Lung (tissue), 12 donors: ENCODE measurements around the gene PPP1R1B. TPM values are rescaled to one million over a fixed set of nuclear protein-coding genes. Genes with fewer than 3 reads are reported as not detected.

Experiments used
- ATAC-seq: fragments of 200-7000 bp; cut with Tn5 transposase; one replicate; pipeline ENCODE4 v1.9.1; 2020; ENCODE audit warnings: moderate number of reproducible peaks; ENCODE audit not compliant: insufficient read depth, low FRiP score
- DNase-seq, 3 donors: peaks; one replicate each; pipeline ENCODE4 v3.0.0-alpha.2; 2013 to 2017
- H3K27ac ChIP-seq, 2 donors: one replicate each; pipeline ENCODE4 v1.5.1; 2013; ENCODE audit warnings: mild to moderate bottlenecking in 2 of 2, moderate library complexity in 2 of 2, control low read depth in 1 of 2, inconsistent platforms in 1 of 2, low read depth in 1 of 2, low read length in 1 of 2
- H3K27me3 ChIP-seq, 3 donors: one replicate each; pipeline ENCODE4 v1.5.1; 2013; ENCODE audit warnings: low read length in 2 of 3; ENCODE audit not compliant: control insufficient read depth in 3 of 3, insufficient read depth in 3 of 3
- H3K36me3 ChIP-seq, 4 donors: one replicate each; pipeline ENCODE4 v1.5.1; 2013; ENCODE audit warnings: low read length in 4 of 4, mild to moderate bottlenecking in 1 of 4, moderate library complexity in 1 of 4; ENCODE audit not compliant: control insufficient read depth in 4 of 4, insufficient read depth in 4 of 4
- H3K4me1 ChIP-seq, 5 donors: one replicate each; pipeline ENCODE4 v1.5.1; 2013; ENCODE audit warnings: low read length in 5 of 5, mild to moderate bottlenecking in 2 of 5, moderate library complexity in 1 of 5; ENCODE audit not compliant: control insufficient read depth in 5 of 5, insufficient read depth in 5 of 5
- H3K4me3 ChIP-seq: one replicate; pipeline ENCODE4 v1.5.1; 2013; ENCODE audit warnings: mild to moderate bottlenecking, control low read depth, moderate library complexity
- H3K9ac ChIP-seq, 2 donors: one replicate each; pipeline ENCODE4 v1.5.1; 2013; ENCODE audit warnings: low read length in 2 of 2, control low read depth in 1 of 2; ENCODE audit not compliant: insufficient read depth in 1 of 2
- H3K9me3 ChIP-seq, 4 donors: one replicate each; pipeline ENCODE4 v1.5.1; 2013; ENCODE audit warnings: low read length in 3 of 4, mild to moderate bottlenecking in 1 of 4, moderate library complexity in 1 of 4; ENCODE audit not compliant: control insufficient read depth in 4 of 4, insufficient read depth in 3 of 4
- CTCF ChIP-seq: IDR thresholded peaks from 2 replicates; pipeline ENCODE4 v1.5.1; 2012; ENCODE audit warnings: mild to moderate bottlenecking; ENCODE audit errors: control extremely low read depth, extremely low read depth
- WGBS, 2 donors: extraction: QIAGEN DNeasy Blood & Tissue Kit; methylation state at CpG; one replicate each; pipeline ENCODE4 v1.1.7; 2013; 5-methylcytosine and 5-hydroxymethylcytosine counted together
- polyA plus RNA-seq, 2 donors: library from polyadenylated mRNA; stranded (reverse); fragments of 200-250 nt; gene quantifications; one replicate each; pipeline ENCODE4 v1.2.1, GENCODE V29; 2013
- total RNA-seq, 2 donors: library from RNA; depleted of rRNA in 1 of 2; stranded (reverse); fragments of >200 nt in 1 of 2; gene quantifications; one replicate each; pipeline ENCODE4 v1.2.1, GENCODE V29; 2014 to 2021
- donor health status: control.
- donor health status: control.
- donor health status: Bipolar disorder and iron deficiency.
- donor health status: healthy.
- donor health status: DM: yes; HTN: yes; CAD: no.

The PPP1R1B gene
- total and polyA plus RNA-seq, 4 donors, result 21.3 to 36.4 (median 24.8) TPM

- no peak overlapping the region for H3K4me3 ChIP-seq
- DNase-seq (no peak), ATAC-seq (no peak)
- H3K9ac ChIP-seq, result no peak overlapping the region
- peaks cover 0 to 20% (median 4%) of the 10 kb centered on the region in 5 donors for H3K4me1 ChIP-seq
- 3 to 7% methylated on average over 29 to 31 of the region's 31 CpGs for WGBS, 2 donors
- TF ChIP-seq CTCF, result no peak
- H3K27ac ChIP-seq, result no peak overlapping the region
- no peaks in the 10 kb centered on the region for H3K36me3 ChIP-seq
- H3K9me3 ChIP-seq, result peaks cover 0 to 2% (median 0%) of the 10 kb centered on the region in 4 donors
- H3K27me3 ChIP-seq, result peaks cover 24 to 88% (median 83%) of the 10 kb centered on the region in 3 donors
These were observed 21.8 kb upstream of the PPP1R1B start for GRCh38 chr17:39604911-39605491.

- no peak for TF ChIP-seq CTCF
- no peak overlapping the region for H3K9ac ChIP-seq
- 1 to 2% methylated on average over 90 to 102 of the region's 102 CpGs for WGBS, 2 donors
- peaks cover 0 to 20% (median 4%) of the 10 kb centered on the region in 5 donors for H3K4me1 ChIP-seq
- peaks cover 24 to 85% (median 78%) of the 10 kb centered on the region in 3 donors for H3K27me3 ChIP-seq
- ATAC-seq (no peak), DNase-seq (peak in 1 of 3 donors; percentile 22)
- H3K4me3 ChIP-seq, result no peak overlapping the region
- H3K27ac ChIP-seq, result no peak overlapping the region
- H3K9me3 ChIP-seq, result peaks cover 0 to 2% (median 0%) of the 10 kb centered on the region in 4 donors
- no peaks in the 10 kb centered on the region for H3K36me3 ChIP-seq
These were observed 21.0 kb upstream of the PPP1R1B start for GRCh38 chr17:39605492-39606433.

DNA sequence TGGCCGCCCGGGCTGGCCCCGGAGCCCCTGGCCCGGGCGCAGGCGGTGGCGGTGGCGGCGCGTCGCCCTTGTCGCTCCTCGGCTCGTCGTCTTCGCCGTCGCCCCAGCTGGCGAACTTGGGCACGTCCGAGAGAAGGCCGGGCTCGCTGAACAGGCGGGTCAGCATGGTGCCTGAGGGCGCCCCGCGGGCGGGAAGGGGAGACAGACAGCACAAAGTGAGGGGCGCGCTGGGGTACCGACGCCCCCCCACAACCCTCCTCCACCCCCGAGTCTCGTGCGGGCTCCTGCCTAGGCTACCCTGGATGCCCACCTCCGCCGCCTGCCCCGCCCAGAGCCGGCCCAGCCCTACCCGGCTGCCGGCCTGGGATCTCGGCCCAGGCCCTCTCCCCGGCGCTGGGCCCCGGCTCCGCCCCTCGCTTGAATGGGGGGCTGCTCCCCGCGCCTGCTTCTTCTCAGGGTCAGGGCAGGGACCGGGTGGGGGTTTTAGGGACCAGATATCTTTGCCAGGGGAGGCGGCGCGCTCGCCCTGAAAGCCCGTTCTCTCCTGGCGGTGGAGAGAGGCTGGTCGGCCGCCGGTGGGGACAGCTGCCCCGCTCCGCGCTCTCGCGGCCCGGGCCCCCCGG, 20.2 kb upstream of the PPP1R1B start:
- peaks cover 0 to 20% (median 4%) of the 10 kb centered on the region in 5 donors for H3K4me1 ChIP-seq
- DNase-seq (no peak), ATAC-seq (no peak)
- H3K9ac ChIP-seq, result no peak overlapping the region
- 1 to 2% methylated on average over 47 to 66 of the region's 66 CpGs for WGBS, 2 donors
- peaks cover 21 to 85% (median 70%) of the 10 kb centered on the region in 3 donors for H3K27me3 ChIP-seq
- H3K4me3 ChIP-seq, result no peak overlapping the region
- no peak for TF ChIP-seq CTCF
- H3K9me3 ChIP-seq, result peaks cover 0 to 2% (median 0%) of the 10 kb centered on the region in 4 donors
- H3K36me3 ChIP-seq, result no peaks in the 10 kb centered on the region
- no peak overlapping the region for H3K27ac ChIP-seq
